ENCODE measurements around the gene KPNA1.

The KPNA1 gene

DNA sequence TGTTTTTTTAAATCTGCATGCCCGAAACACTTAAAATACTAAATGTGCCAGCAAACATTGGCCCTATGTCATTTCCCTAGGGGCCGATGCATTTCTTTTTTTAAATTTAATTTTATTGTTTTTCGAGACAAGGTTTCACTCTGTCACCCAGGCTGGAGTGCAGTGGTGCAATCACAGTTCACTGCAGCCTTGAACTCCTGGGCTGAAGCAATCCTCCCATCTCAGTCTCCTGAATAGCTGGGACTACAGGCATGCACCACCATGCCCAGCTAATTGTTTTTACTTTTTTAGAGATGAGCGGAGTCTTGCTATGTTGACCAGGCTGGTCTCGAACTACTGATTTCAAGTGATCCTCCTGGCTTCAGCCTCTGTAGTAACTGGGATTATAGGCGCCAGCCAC is 43.9 kb upstream of the KPNA1 start:
- H3K4me3 ChIP-seq (ENCODE audit: low read depth, low read length) = no peak overlapping the region
- TF ChIP-seq, protein P1, sequence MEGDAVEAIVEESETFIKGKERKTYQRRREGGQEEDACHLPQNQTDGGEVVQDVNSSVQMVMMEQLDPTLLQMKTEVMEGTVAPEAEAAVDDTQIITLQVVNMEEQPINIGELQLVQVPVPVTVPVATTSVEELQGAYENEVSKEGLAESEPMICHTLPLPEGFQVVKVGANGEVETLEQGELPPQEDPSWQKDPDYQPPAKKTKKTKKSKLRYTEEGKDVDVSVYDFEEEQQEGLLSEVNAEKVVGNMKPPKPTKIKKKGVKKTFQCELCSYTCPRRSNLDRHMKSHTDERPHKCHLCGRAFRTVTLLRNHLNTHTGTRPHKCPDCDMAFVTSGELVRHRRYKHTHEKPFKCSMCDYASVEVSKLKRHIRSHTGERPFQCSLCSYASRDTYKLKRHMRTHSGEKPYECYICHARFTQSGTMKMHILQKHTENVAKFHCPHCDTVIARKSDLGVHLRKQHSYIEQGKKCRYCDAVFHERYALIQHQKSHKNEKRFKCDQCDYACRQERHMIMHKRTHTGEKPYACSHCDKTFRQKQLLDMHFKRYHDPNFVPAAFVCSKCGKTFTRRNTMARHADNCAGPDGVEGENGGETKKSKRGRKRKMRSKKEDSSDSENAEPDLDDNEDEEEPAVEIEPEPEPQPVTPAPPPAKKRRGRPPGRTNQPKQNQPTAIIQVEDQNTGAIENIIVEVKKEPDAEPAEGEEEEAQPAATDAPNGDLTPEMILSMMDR (IDR thresholded peaks at IDR 0.05; ENCODE audit: insufficient read depth, low read depth, low read length, missing control alignments) = no peak
- DNase-seq (ENCODE audit: low read depth) = no peak

DNA sequence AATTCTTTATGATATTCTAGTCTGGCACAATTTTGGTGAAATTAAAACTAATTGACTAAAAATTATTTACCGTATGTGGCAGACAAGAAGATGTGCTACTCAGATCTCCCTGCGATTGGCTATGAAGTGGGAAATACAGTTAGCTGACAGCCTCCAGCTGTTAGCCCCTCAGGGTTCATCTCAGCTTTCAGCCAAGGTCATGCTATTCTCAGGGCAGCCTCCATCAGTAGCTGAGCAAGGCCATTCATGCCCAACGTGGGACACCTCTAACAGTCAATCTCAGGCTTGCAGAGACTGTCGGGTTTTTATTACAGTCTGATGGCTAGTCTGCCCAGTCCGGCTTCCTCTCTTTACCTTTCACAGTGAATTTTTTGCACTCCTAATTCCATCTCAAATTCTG is 42.6 kb upstream of the KPNA1 start:
- TF ChIP-seq, protein P1 (IDR thresholded peaks at IDR 0.05; ENCODE audit: insufficient read depth, low read depth, low read length, missing control alignments) = no peak
- no peak for DNase-seq (ENCODE audit: low read depth)
- H3K4me3 ChIP-seq (ENCODE audit: low read depth, low read length) = no peak overlapping the region

DNA sequence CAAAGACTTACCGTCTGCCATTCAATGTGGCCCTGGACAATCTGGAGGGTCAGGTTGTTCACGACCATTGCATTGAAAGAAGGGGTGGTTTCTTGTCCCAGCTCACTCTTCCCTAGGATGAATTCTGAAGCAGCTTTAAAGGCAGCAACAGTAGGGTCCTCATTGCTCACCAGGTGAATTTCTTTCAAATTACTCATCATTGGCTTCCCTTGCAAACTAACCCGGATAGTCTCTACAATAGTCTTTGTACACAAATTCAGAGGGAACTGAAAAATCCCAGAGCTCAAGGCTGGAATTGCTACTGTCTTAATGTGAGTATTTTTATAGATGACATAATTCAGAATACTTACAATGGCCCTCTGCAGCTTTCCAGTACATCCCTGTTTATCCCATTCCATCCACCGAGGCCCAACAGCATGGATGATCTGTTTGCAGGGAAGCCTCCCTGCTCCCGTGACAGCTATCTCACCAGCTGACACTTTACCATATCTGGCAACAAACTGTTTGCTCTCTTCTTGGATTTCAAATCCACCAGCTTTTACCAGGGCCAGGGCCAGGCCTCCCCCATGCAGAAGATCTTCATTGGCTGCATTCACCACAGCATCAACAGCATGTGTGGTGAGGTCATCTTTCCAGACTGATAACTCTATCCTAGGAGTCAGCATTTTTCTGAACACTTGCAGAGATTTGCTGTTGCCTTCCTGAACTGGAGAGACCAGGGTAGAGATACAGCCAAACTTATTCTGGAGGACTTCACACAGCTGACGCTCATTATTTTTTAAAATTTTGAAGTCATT is 40.7 kb upstream of the KPNA1 start:
- DNase-seq (ENCODE audit: low read depth) = no peak
- TF ChIP-seq, protein P1 (IDR thresholded peaks at IDR 0.05; ENCODE audit: insufficient read depth, low read depth, low read length, missing control alignments) = no peak
- H3K4me3 ChIP-seq (ENCODE audit: low read depth, low read length) = no peak overlapping the region

DNA sequence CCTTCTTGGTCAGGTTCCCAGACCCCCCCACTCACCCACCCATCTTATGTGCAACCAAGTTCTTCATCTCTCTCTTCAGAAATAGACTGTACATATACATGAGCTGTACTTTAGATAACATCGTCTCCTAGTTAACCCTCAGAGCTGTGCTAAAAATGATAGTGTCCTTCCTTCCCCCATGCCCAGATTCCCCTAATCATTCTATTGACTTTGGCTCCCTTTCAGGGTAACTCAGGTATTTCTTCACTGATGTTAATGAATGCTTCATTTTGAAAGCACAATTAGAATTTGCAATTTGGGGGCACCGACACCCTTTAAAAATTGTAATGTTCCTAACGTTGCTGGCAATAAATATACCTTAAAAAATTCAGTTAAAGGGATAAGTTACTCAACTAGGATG is 38.4 kb upstream of the KPNA1 start:
- no peak overlapping the region for H3K4me3 ChIP-seq (ENCODE audit: low read depth, low read length)
- no peak for DNase-seq (ENCODE audit: low read depth)
- TF ChIP-seq, protein P1 (IDR thresholded peaks at IDR 0.05; ENCODE audit: insufficient read depth, low read depth, low read length, missing control alignments) = no peak

DNA sequence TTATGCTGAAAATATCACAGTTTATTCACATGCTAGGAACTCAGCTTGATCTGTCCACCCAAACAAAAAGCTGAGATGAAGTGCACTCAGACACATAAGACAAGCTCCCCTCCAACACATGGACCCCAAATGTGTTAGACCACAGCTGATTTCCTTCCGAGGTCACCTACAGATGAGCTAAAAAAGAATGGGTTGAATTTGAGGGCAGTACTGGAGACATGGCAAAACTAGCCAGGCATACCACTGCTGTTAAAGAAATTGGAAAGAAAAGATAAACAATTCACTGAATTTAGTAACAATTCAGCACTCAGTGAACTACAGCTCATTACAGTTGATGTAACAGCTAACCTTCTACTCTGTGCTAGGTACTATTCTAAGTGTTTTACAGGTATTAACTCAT is 33.9 kb upstream of the KPNA1 start:
- no peak overlapping the region for H3K4me3 ChIP-seq (ENCODE audit: low read depth, low read length)
- TF ChIP-seq, protein P1 (IDR thresholded peaks at IDR 0.05; ENCODE audit: insufficient read depth, low read depth, low read length, missing control alignments) = no peak
- DNase-seq (ENCODE audit: low read depth) = no peak

DNA sequence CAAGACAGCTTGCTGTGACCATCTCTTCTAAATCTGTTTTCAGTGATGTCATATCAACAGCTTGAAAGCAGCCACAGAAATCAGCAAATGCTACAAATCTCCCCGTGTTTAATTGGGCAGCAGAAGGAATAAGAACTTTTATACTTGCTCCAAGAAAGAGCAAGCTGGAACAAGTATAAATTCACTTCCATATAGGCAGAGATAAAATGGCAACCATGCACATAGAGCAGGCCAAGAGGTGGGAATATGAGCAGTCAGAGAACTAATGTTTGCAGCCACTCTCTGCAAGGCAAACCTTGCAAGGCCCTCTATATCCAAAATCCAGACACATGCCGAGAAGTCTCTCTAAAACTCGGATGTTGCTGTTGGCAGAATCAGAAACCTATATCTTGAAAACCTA is 33.3 kb upstream of the KPNA1 start:
- DNase-seq (ENCODE audit: low read depth) = no peak
- TF ChIP-seq, protein P1 (IDR thresholded peaks at IDR 0.05; ENCODE audit: insufficient read depth, low read depth, low read length, missing control alignments) = no peak
- H3K4me3 ChIP-seq (ENCODE audit: low read depth, low read length) = no peak overlapping the region

DNA sequence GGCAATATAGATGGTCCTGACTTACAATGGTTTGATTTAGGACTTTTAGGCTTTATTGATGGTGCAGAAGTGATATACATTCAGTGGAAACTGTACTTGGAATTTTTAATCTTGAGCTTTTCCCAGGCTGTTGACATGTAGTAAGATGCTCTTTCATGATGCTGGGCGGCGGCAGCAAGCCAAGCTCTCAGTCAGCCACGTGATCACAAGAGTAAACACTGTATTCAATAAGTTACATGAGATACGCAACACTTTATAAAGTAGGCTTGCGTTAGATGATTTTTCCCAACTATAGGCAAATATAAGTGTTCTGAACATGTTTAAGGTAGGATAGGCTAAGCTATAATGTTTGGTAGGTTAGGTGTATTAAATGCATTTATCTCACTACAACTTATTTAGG is 31.4 kb upstream of the KPNA1 start:
- no peak overlapping the region for H3K4me3 ChIP-seq (ENCODE audit: low read depth, low read length)
- no peak for DNase-seq (ENCODE audit: low read depth)
- TF ChIP-seq, protein P1 (IDR thresholded peaks at IDR 0.05; ENCODE audit: insufficient read depth, low read depth, low read length, missing control alignments) = no peak

All from GM12865 (cell line).